ENCODE data around the gene SGK1.
"Not testable (repeated sequence)": the region's sequence is repeated elsewhere in the genome, so short reads cannot be mapped to it uniquely, and the experiment has no call there.

Gene SGK1

DNA sequence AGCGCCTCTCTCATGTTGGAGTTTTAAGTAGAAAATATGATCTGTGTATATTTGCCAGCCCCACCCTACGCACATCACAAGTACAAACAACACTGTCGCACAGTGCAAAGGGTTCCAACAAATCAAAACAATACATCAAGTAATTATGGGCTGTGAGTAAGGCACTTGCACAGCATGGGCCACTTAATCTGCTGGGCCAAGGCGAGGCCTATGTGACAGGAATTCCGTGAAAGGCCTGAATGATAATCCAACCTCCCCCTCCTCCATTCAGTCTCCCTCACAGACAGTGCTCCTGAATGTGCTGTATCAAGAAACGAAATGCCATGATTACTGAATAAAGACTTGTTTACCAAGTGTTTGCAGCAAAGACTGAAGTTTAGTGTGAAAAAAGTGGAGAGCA, 135.4 kb downstream of the SGK1 start:
- DNase-seq, result no peak

- DNase-seq, result not testable (repeated sequence)
These were observed 136.2 kb downstream of the SGK1 start for GRCh38 chr6:134181726-134182125.

DNA sequence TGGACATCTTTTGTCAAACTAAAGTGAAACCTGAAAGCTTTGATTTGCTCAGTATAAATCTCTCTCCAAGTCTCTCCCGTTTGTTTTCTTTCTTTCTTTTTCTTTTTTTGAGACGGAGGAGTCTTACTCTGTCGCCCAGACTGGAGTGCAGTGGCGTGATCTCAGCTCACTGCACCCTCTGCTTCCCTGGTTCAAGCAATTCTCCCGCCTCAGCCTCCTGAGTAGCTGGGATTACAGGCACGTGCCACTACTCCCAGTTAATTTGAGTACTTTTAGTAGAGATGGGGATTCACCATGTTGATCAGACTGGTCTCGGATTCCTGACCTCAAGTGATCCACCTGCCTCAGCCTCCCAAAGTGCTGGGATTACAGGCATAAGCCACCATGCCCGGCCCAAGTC, 136.7 kb downstream of the SGK1 start:
- DNase-seq, result not testable (repeated sequence)

DNA sequence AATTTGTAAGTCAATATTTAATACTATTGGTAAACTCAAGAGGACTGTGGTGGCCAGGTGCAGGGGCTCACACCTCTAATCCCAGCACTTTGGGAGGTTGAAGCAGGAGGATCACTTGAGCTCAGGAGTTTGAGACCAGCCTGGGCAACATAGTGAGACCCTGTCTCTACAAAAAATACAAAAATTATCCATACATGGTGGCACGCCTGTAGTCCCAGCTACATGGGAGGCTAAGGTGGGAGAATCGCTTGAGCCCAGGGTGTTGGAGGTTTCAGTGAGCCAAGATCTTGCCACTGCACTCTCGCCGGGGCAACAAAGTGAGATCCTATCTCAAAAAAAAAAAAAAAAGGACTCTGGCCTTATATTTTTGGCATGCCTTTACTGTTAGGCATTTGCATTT, 137.4 kb downstream of the SGK1 start:
- DNase-seq, result not testable (repeated sequence)

- DNase-seq, result peak; percentile 96
These were observed 139.5 kb downstream of the SGK1 start for GRCh38 chr6:134178161-134179044.

GRCh38 chr6:134177753-134178160, 140.2 kb downstream of the SGK1 start:
- peak; percentile 53 for DNase-seq

DNA sequence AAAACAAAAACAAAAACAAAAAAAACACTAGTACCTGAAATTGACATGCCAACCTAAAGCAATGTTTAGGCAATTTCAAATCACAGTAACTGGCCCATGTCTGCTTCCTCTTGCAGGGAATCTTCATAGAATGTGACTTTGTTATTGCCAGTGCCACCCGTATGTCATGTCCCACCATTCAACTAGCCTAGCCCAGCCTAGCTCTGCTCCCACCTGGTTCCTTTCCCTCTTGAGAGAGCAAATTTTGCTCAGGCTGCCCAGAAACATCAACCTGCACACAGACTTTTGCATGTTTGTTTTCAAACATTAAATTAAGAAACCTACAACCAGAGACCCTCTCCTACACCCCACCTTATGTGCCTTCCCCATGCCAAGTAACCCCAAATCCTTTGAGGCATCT, 140.7 kb downstream of the SGK1 start:
- DNase-seq, result no peak

GRCh38 chr6:134176264-134176975, 141.5 kb downstream of the SGK1 start:
- DNase-seq, result peak; percentile 32

DNA sequence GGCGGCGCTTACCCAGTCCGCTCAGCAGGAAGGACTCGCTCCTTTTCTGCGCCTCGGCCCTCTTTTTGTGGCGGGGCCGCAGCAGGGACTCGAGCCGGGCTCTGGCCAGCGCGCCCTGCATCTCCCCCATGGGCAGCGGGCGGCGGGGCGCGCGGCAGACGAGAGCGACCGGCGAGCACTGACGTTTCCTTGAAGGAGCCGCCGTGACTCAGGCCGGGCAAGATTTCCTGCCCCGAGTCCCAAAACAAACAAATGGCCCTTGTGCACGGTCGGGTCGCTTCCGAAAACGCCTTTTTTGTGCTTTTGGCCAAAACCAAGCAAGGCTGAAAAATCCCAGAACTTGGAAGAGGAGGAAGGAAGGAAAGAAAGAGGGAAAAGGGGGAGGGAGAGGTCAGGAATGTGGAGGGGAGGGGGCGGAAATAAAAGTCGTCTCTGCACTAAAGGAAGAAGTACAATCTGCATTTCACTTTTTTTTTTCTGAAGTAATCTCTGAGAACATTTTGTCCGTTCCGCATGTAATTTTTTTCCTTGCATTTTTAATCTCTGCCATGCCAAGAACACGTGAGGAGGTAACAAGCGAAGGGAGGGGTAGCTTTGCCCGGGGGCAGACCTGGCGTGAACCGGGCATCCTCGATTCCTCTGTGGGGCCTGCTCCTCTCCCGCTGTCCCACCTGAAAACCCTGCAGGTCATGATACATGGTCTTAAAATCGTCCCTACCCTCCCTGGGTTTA, 142.2 kb downstream of the SGK1 start:
- peak; percentile 81 for DNase-seq

DNA sequence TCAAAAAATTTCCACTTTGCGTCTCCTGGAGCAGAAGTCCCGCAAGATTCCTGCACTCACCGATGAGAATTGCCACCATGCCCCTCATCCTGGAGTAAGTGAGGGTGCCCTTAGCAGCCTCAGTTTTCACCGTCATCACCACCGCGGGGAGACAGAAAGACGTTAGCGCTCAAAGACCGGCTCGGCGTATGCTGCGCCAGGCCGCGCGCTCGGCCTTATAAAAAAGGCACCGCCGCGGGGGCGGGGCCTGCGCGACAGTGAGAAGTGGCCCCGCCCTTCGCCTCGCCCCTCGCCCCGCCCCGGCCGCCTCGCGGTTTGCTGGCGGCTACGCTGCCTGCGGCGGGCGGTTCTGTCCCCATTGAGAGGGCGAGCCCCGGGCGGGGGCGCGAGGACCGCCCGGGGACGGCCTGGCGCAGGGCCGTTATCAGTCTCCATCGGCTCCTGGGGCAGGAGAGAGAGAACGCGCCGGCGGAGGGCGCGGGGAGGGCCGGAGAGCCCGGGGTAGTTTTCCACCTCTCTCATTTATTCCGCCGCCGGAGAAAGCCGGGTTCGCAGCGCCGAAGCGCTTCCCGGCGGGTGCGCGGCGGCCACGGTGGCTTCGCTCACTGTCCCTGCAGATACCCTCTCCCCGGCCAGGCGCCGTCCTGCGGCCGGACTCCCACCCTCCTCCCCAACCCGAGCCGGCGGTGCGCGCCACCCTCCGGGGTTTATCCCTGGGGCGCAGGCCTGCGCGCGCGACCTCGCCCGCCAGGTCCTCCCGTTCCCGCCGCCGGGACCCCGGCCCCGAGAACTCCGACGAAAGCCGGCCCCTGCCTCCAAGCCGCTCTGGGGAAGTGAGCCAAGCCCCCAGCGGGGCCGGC, 143.0 kb downstream of the SGK1 start:
- DNase-seq, result peak; percentile 88

DNA sequence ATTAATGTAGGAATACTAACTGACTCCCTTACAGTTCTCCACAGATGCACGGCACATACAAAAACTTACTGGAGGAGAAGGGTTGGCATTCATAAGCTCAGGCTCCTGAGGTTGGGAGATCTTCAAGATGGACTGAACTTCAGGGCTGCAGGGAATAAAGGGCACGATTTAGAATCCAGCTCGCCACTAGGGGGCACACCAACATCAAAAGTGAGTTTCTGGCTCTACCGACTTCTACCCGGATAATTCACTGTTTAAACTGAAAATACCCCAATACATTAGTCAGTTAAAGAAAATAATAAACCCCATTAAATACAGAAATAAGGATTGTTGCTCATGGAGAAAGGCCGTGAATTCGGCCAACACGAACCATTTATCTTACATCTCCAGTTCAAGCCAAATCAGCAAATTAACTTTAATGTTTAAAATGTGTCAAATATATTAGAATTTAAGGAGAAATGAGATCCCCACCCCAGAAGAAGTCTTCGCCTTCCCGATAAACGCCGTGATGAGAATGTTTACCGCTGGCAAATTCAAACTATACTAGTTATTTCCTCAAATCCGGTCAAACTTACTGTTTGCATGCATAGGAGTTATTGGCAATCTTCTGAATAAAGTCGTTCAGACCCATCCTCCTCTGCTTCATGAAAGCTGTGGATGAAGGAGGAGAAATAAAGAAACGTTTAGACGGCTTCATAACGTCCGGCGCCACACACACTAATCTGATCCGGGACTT, 143.8 kb downstream of the SGK1 start:
- DNase-seq, result peak; percentile 84

- no peak for DNase-seq
These were observed 144.6 kb downstream of the SGK1 start for GRCh38 chr6:134173366-134173725.

DNA sequence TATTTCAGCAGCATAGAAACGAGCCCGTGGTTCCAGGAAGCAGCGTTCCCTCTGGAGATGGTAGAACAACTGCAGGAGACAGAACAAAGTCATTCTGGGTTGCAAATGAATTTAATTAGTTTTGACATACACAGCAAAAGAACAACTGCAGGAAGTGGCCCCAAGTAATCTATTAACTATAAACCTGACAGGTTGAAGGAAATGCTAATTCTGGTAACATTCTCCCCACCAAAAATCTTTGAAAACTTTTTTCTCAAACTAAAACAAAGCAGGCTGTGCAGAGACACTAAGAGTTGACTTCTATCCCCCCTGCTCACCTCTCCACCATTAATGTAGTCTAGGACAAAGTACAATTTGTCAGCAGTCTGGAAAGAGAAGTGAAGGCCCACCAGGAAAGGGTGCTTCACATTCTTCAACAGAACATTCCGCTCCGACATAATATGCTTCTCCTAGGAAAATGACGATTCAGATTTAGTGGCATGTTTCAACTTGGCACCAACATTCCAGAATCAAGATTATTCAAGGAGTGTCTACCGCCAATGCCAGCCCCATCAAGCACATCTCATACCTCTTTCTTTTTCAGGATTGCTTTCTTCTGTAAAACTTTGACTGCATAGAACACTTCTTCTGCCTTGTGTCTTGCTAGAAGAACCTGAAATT, 145.1 kb downstream of the SGK1 start:
- DNase-seq, result no peak

DNA sequence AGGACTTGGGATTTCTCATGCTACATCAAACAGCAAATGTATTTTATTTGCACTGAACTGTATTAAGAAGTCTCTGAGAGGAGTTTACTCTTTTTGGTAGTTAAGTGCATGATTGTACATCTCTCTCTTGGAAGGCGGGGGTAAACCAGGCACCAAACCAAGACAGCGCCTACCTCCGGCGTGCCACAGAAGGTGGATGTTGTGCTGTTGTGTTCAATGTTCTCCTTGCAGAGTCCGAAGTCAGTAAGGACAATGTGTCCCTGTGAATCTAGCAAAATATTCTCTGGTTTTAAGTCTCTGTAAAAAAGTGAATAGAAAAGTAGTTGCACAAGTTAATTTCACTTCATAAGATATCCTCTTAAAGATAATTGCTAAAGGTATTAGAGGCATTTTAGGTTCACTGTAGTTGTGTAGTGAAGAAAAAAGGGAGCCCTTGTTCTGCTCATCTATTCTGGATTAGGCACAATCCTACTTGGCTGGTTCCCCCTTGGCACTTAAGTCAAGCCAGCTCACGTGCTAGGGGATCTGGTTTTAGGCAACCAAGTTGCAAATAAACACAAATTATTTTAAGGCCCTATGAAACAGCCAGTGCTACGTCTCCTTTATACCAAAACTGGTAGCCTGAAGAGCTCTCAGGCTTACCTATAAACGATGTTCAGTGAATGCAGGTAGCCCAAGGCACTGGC, 145.7 kb downstream of the SGK1 start:
- no peak for DNase-seq

DNA sequence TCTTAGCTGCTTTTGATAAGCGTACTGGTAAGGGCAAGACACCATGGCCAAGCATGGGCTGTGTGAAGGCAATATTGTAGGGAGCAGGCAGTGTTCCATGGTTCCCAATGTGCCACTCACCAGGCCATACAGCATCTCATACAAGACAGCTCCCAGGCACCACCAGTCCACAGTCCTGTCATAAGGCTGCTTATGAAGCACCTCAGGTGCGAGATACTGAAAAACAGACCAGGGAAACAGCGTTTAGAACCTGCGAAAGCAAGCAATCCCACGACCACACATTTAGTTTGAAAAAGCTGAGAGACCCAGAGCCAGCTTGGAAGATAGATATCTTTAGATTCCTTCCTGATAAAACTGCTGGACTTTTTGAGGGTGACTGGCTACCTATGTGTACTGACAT, 146.4 kb downstream of the SGK1 start:
- DNase-seq, result no peak

- DNase-seq, result peak; percentile 32
These were observed 147.1 kb downstream of the SGK1 start for GRCh38 chr6:134170844-134171243.

GRCh38 chr6:134169871-134170486, 147.9 kb downstream of the SGK1 start:
- DNase-seq, result no peak

- no peak for DNase-seq
These were observed 149.2 kb downstream of the SGK1 start for GRCh38 chr6:134168590-134169208.

GRCh38 chr6:134166511-134167261, 151.2 kb downstream of the SGK1 start:
- no peak for DNase-seq
